Peyer's patch (tissue), 4 donors: ENCODE results near the gene SPIN1.

ENCODE experiments used
- POLR2A ChIP-seq, 2 donors: fragments of 450-650 bp; IDR thresholded peaks; one replicate each; pipeline ENCODE4 v1.5.1; 2017; ENCODE audit warnings: antibody characterized with exemption in 2 of 2, mild to moderate bottlenecking in 2 of 2, moderate library complexity in 2 of 2
- TF ChIP-seq, protein P1 (sequence below), 6 experiments: fragments of 450-650 bp in 4 of 6; fragments of 200-600 bp in 2 of 6; sonication (generic) in 1 of 6; IDR thresholded peaks; one replicate each; pipeline ENCODE4 v1.5.1; 2017 to 2019; ENCODE audit warnings: antibody characterized with exemption in 6 of 6, mild to moderate bottlenecking in 3 of 6, moderate library complexity in 1 of 6

DNA sequence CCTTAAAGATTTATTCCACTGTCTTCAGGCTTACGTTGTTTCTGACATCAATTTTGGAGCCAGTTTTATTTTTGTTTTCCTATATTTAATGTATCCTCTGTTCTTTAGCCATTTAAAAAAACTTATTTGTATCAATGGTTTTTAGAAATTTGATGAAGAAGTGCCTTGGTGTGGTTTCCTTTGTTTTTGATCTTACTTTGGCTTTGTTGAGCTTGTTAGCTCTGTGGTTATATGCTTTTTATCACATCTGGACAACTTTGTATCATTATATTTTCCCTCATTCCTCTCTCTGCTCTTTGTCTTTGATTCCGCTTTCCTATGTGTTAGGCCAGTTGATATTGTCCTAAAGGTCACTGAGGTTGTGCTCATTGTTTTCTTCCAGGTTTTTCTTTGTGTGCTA is 58.5 kb downstream of the SPIN1 start:
- TF ChIP-seq, protein P1, sequence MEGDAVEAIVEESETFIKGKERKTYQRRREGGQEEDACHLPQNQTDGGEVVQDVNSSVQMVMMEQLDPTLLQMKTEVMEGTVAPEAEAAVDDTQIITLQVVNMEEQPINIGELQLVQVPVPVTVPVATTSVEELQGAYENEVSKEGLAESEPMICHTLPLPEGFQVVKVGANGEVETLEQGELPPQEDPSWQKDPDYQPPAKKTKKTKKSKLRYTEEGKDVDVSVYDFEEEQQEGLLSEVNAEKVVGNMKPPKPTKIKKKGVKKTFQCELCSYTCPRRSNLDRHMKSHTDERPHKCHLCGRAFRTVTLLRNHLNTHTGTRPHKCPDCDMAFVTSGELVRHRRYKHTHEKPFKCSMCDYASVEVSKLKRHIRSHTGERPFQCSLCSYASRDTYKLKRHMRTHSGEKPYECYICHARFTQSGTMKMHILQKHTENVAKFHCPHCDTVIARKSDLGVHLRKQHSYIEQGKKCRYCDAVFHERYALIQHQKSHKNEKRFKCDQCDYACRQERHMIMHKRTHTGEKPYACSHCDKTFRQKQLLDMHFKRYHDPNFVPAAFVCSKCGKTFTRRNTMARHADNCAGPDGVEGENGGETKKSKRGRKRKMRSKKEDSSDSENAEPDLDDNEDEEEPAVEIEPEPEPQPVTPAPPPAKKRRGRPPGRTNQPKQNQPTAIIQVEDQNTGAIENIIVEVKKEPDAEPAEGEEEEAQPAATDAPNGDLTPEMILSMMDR (IDR thresholded peaks at IDR 0.05), result no peak
- TF ChIP-seq POLR2A (IDR thresholded peaks at IDR 0.05), result no peak
